ENCODE results near the gene EPB41L4A.
"Not testable (repeated sequence)": the region's sequence is repeated elsewhere in the genome, so short reads cannot be mapped to it uniquely, and the experiment has no call there.

The EPB41L4A gene

DNA sequence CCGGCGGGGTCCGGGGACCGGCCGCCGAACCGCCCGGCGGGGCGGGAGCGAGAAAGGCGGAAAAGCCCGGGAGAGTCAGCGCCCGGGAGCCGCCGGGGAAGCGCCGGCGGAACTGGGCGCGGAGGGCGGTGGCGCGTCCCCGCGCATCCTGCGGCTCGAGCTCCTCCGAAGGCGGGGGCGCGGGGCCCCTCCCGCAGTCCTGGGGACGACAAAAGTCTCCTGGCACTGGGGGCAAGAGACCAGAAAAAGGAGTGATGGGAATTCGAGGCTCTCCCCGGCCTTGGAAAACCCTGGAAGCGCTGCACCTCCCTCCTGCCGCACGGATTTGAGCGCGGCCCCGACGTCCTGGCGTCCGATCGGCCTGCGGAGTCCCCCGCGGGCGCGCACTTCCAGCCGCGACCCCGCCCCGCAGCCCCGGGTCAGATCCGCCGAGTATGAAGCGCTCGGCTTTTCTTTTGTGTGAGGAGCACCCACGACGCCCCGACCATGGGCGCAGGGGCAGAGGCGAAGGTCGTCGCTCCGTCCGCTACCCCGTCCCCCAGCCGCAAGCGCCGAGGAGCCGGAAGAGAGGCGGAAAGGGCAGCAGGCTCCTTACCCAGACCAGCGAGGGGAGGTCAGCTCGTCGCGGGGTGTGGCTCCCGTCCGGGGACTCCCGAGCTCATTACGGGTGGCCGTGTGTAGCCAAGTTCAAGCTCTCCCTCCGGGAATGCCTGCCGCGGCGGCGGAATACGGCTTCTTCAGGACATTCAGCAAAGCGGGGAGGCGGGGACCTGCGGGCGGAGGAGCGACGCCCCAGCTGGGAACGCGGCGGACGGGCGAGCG is at the start of gene EPB41L4A:
Gene EPB41L4A (minus strand): TSS at position 114 of the 822 bp plus-strand sequence. CDS start 238 bp downstream, outside the sequence.
- H3K27ac Mint-ChIP-seq: peak within 1 kb of the TSS; percentile 64
- peaks cover 75% of the 10 kb centered on the region for H3K27me3 Mint-ChIP-seq (ENCODE audit: low read depth)
- no peaks in the 10 kb centered on the region for H3K9me3 Mint-ChIP-seq
- peaks cover 6% of the 10 kb centered on the region for H3K4me1 Mint-ChIP-seq (ENCODE audit: low read depth)
- H3K36me3 Mint-ChIP-seq (ENCODE audit: low read depth): no peaks in the 10 kb centered on the region
- peak within 1 kb of the TSS; percentile 84 for H3K4me3 Mint-ChIP-seq

DNA sequence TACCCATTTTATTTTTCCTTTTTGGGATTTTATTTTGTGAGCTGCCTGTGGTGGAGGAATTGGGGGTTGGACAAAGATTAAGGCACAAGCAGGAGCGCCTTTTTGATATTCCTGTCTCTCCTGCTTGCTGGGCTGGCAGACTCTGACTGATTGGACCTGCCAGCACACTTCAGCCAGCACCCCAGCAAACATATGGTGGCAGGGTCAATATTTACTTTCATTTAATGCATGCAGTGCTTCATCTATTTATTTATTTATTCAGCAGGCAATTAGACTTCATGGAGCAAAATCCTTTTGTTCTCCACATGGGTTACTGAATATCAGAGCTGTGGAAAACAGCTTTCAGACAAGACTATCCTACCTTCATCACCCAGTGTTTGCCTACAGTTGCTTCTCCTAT is 48.4 kb upstream of the EPB41L4A start:
- no peaks in the 10 kb centered on the region for H3K4me1 Mint-ChIP-seq (ENCODE audit: low read depth)
- no peaks in the 10 kb centered on the region for H3K36me3 Mint-ChIP-seq (ENCODE audit: low read depth)
- peaks cover 6% of the 10 kb centered on the region for H3K27me3 Mint-ChIP-seq (ENCODE audit: low read depth)
- no peak overlapping the region for H3K4me3 Mint-ChIP-seq
- H3K27ac Mint-ChIP-seq: no peak overlapping the region
- no peaks in the 10 kb centered on the region for H3K9me3 Mint-ChIP-seq

GRCh38 chr5:112466261-112466660 is 47.2 kb upstream of the EPB41L4A start:
- not testable (repeated sequence) for H3K27ac Mint-ChIP-seq; H3K9me3 Mint-ChIP-seq; H3K36me3 Mint-ChIP-seq (ENCODE audit: low read depth); H3K27me3 Mint-ChIP-seq (ENCODE audit: low read depth); H3K4me3 Mint-ChIP-seq; H3K4me1 Mint-ChIP-seq (ENCODE audit: low read depth)

DNA sequence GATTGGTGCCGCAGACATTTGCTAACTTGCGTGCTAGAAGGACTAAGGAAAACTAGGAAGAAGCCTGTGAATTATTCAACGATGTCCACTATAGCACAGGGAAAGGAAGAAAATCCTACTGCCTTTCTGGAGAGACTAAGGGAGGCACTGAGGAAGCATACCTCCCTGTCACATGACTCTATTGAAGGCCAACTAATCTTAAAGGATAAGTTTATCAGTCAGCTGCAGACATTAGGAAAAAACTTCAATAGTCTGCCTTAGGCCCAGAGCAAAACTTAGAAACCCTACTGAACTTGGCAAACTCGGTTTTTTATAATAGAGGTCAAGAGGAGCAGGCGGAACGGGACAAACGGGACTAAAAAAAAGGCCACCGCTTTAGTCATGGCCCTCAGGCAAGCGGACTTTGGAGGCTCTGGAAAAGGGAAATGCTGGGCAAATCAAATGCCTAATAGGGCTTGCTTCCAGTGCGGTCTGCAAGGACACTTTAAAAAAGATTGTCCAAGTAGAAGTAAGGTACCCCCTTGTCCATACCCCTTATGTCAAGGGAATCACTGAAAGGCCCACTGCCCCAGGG is 28.2 kb upstream of the EPB41L4A start:
- not testable (repeated sequence) for H3K36me3 Mint-ChIP-seq (ENCODE audit: low read depth); H3K27me3 Mint-ChIP-seq (ENCODE audit: low read depth); H3K4me1 Mint-ChIP-seq (ENCODE audit: low read depth); H3K27ac Mint-ChIP-seq; H3K4me3 Mint-ChIP-seq; H3K9me3 Mint-ChIP-seq

DNA sequence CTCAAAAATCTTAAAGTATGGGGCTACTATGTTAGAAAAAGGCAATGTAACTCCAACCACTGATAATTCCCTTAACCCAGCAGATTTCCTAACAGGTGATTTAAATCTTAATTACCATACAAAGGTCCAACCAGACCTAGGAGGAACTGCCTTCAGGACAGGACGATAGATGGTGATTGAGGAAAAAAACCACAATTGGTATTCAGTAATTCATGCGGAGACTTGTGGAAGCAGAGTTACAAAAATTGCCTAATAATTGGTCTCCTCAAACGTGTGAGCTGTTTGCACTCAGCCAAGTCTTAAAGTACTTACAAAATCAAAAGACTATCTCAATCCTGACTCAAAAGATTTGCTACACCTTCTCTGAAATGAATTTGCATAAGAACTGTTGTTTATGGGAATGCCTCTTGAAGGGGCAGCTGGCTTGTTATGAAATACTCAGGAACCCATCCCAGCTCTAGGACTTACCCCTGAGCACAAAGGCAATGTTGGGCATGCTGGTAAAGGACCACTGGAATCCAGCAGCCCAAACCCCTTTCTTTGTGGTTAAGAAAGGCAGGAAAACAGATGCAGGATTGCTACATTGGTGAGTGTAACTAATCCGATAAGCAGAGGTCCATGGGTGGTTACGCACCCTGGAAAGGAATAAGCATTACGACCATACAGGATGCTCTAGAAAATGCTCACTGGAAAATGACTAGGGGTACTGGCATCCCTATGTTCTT is 26.7 kb upstream of the EPB41L4A start:
- Mint-ChIP-seq H3K9me3 (peaks cover 4% of the 10 kb centered on the region), H3K27me3 (ENCODE audit: low read depth) (no peaks in the 10 kb centered on the region), H3K4me3 (no peak overlapping the region), H3K36me3 (ENCODE audit: low read depth) (no peaks in the 10 kb centered on the region), H3K4me1 (ENCODE audit: low read depth) (no peaks in the 10 kb centered on the region), H3K27ac (no peak overlapping the region)

- not testable (repeated sequence) for H3K36me3 Mint-ChIP-seq (ENCODE audit: low read depth); H3K27ac Mint-ChIP-seq; H3K9me3 Mint-ChIP-seq; H3K4me1 Mint-ChIP-seq (ENCODE audit: low read depth); H3K4me3 Mint-ChIP-seq; H3K27me3 Mint-ChIP-seq (ENCODE audit: low read depth)
Observed at GRCh38 chr5:112443932-112444331, 24.9 kb upstream of the EPB41L4A start.

GRCh38 chr5:112440031-112440430 is 21.0 kb upstream of the EPB41L4A start:
- no peak overlapping the region for H3K4me3 Mint-ChIP-seq
- H3K4me1 Mint-ChIP-seq (ENCODE audit: low read depth): no peaks in the 10 kb centered on the region
- H3K27me3 Mint-ChIP-seq (ENCODE audit: low read depth): peaks cover 11% of the 10 kb centered on the region
- H3K27ac Mint-ChIP-seq: no peak overlapping the region
- peaks cover 13% of the 10 kb centered on the region for H3K9me3 Mint-ChIP-seq
- no peaks in the 10 kb centered on the region for H3K36me3 Mint-ChIP-seq (ENCODE audit: low read depth)

- no peak overlapping the region for H3K4me3 Mint-ChIP-seq
- peaks cover 13% of the 10 kb centered on the region for H3K9me3 Mint-ChIP-seq
Observed at GRCh38 chr5:112436144-112436543, 17.1 kb upstream of the EPB41L4A start.

DNA sequence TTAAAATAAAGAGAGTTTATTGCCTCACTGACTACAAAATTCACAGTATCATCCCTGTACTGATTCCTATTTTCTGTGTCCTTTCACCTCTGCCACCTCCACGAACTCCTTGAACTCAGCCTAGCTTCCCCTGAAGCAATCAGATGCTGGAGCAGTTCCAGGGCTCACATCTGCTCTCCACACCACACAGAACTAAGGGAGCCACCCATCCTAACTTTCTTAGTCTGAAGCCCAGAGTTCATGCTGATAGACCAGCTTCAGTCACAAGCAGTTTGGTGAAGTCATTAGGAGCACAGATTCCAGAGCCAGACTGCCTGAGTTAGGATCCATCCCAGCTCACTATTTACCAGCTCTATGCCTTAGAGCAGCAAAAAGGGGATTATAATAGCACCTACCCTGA is 15.6 kb upstream of the EPB41L4A start:
- Mint-ChIP-seq H3K4me3 (no peak overlapping the region), H3K9me3 (peaks cover 8% of the 10 kb centered on the region), H3K27me3 (ENCODE audit: low read depth) (peaks cover 11% of the 10 kb centered on the region), H3K36me3 (ENCODE audit: low read depth) (no peaks in the 10 kb centered on the region), H3K4me1 (ENCODE audit: low read depth) (no peaks in the 10 kb centered on the region), H3K27ac (no peak overlapping the region)

More at GRCh38 chr5:112436144-112436543, 17.1 kb upstream of the EPB41L4A start:
- Mint-ChIP-seq H3K36me3 (ENCODE audit: low read depth) (no peaks in the 10 kb centered on the region), H3K4me1 (ENCODE audit: low read depth) (no peaks in the 10 kb centered on the region), H3K27me3 (ENCODE audit: low read depth) (peaks cover 11% of the 10 kb centered on the region), H3K27ac (no peak overlapping the region)

DNA sequence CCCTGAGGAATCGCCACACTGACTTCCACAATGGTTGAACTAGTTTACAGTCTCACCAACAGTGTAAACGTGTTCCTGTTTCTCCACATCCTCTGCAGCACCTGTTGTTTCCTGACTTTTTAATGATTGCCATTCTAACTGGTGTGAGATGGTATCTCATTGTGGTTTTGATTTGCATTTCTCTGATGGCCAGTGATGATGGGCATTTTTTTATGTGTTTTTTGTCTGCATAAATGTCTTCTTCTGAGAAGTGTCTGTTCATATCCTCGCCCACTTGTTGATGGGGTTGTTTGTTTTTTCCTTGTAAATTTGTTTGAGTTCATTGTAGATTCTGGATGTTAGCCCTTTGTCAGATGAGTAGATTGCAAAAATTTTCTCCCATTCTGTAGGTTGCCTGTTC is 7.1 kb upstream of the EPB41L4A start:
- H3K36me3 Mint-ChIP-seq (ENCODE audit: low read depth); H3K9me3 Mint-ChIP-seq; H3K4me3 Mint-ChIP-seq; H3K27ac Mint-ChIP-seq; H3K4me1 Mint-ChIP-seq (ENCODE audit: low read depth): not testable (repeated sequence)
- peaks cover 30% of the 10 kb centered on the region for H3K27me3 Mint-ChIP-seq (ENCODE audit: low read depth)

DNA sequence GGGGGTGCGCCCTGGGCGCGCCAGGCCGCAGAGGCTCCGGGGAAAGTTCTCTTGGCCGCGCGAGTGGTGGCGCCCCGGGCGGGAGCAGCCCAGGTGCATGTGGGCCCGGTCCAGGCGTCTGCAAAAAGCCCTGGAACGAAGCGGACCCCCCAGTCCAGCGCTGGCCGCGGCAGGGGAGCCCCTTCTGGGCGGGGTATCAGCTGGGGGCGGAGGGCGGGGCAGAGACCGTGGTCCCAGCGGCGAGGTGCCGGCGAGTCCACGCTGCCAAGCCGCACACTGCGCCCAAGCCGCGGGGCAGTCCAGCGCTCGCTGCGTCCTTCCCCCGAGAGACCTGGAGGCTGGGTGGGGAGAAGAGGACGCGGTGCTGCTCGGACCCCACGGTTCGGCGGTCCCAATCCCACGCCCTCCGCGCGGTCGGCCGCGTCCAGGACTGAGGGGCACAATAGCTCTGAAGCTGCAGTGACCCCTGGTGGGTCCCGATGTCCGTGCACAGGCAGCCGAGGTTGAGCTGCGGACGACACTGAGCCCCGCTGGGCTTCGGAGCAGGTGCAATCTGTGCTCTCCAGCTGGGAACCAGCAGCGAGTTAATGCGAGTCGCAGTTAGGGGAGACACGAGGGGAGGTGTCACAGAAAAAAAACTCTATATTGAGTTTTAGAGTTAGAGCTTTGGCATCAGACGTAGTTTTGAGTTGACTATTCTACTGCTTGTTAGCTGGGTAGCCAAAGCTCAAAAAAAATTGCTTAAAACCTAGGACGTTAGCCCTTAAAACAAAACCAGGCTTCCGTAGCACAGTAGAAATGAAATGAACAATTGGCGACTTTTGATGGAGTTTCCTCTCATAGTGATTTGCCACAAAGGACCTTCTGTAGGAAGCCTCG is 1.1 kb upstream of the EPB41L4A start:
- Mint-ChIP-seq H3K4me1 (ENCODE audit: low read depth) (peaks cover 6% of the 10 kb centered on the region), H3K4me3 (peak overlapping the region; percentile 25), H3K9me3 (no peaks in the 10 kb centered on the region), H3K27me3 (ENCODE audit: low read depth) (peaks cover 72% of the 10 kb centered on the region), H3K36me3 (ENCODE audit: low read depth) (no peaks in the 10 kb centered on the region), H3K27ac (no peak overlapping the region)

DNA sequence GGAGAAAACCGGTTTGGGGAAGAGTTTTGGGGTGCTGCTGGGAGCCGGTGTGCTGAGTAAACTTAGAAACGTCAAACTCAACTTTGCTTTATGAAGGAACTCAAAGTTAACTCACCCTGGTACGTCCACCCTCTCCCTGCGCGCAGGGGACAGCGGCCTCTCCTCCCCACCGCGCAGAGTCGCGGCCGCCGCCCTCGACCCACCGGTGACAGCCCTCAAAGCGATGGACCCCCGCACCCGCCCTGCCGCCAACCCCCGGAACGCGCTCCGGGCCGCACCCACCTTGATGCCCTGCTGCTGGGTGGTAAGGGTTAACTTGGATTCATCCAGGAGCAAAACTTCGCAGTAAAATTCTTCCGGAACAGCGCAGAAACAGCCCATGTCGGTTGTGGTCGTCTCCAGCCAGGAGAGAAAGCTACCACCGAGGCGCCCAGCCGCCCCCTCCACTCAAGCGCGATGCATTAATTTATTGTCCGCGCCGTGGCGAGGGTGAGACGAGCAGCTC is 366 bp downstream of the EPB41L4A start:
- peaks cover 74% of the 10 kb centered on the region for H3K27me3 Mint-ChIP-seq (ENCODE audit: low read depth)
- H3K9me3 Mint-ChIP-seq: no peaks in the 10 kb centered on the region
- peak overlapping the region; percentile 84 for H3K4me3 Mint-ChIP-seq
- no peak overlapping the region for H3K27ac Mint-ChIP-seq
- H3K4me1 Mint-ChIP-seq (ENCODE audit: low read depth): peaks cover 6% of the 10 kb centered on the region
- no peaks in the 10 kb centered on the region for H3K36me3 Mint-ChIP-seq (ENCODE audit: low read depth)

DNA sequence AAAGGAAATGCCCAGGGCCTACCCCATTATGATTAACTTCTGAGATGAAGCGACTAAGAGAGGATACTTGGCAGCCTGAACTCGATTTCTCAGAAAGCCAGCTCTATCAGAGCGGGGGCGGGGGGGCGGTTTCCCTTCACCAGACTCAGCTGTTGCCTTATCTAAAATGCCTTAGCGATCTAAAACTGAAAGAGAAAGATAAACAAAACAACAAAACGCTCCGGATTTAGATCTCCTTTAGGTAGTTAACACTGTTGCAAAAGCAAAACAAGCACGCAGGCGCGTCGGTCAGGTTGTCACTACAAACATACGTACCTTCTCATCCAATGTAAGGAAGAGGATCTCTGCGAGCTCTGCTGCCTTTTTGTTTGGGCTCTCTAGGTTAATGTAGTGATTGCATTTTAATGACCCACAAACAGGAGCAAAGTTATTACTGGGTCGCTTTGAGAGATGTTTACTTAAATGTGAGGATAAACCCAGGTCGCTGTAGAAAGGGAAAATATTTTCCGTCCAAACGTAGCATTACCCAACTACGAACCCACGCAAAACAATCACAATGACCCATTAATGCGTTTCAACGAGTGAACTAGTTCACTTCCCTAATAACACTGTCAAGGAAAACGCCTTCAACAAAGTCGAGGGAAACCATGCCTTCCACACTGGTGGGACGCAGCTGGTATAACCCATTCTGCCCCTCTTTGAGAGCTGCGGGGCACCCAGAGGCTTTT is 982 bp downstream of the EPB41L4A start:
- peaks cover 73% of the 10 kb centered on the region for H3K27me3 Mint-ChIP-seq (ENCODE audit: low read depth)

More for the DNA sequence above, 982 bp downstream of the EPB41L4A start:
- peaks cover 6% of the 10 kb centered on the region for H3K4me1 Mint-ChIP-seq (ENCODE audit: low read depth)
- no peaks in the 10 kb centered on the region for H3K36me3 Mint-ChIP-seq (ENCODE audit: low read depth)
- peak overlapping the region; percentile 84 for H3K4me3 Mint-ChIP-seq
- no peaks in the 10 kb centered on the region for H3K9me3 Mint-ChIP-seq
- peak overlapping the region; percentile 64 for H3K27ac Mint-ChIP-seq

Data from T-helper 1 cell treated with Interleukin-12 subunit alpha and Interleukin-12 subunit beta and Interleukin-4 antibody, amounts not matched to agents 30 μg/mL and 1 μg/mL, for 36 hours (primary cell).